ENCODE results near the gene CBFA2T3. TPM values are rescaled to one million over a fixed set of nuclear protein-coding genes. Genes with fewer than 3 reads are reported as not detected.

The CBFA2T3 gene
- total and polyA plus RNA-seq, 7 experiments from 2014 or later, result 0.14 to 25.2 (median 0.38) TPM; not detected in 1

- Histone ChIP-seq H3K27me3 (ENCODE audit: control insufficient read depth in 2 of 2, insufficient read depth in 2 of 2, low read length in 2 of 2) (no peaks in the 10 kb centered on the region), H3K36me3 (ENCODE audit: control insufficient read depth in 2 of 3, insufficient read depth in 3 of 3, low read length in 3 of 3) (no peaks in the 10 kb centered on the region), H3K27ac (ENCODE audit: low read depth, low read length) (no peak overlapping the region), H3K4me3 (ENCODE audit: low read length) (no peak overlapping the region), H3K9me3 (ENCODE audit: control insufficient read depth in 2 of 3, low read length in 3 of 3) (peaks cover 0 to 18% (median 0%) of the 10 kb centered on the region in 3 experiments), H3K4me1 (ENCODE audit: control insufficient read depth in 2 of 2, insufficient read depth in 2 of 2, low read length in 2 of 2) (peaks cover 0 to 9% of the 10 kb centered on the region in 2 donors)
- no peak for ATAC-seq
- peaks cover 0 to 5% (median 3%) of the 10 kb centered on the region in 5 donors for H3K27me3 Mint-ChIP-seq
- intact Hi-C loops (cut with micrococcal nuclease), result no loop called here
- POLR2A ChIA-PET, result no interaction called here
- peaks cover 0 to 5% (median 5%) of the 10 kb centered on the region in 5 donors for H3K36me3 Mint-ChIP-seq
- CTCF ChIA-PET, result interaction anchor here (0.6 to 0.7 kb wide), 2 partner anchors 171 to 683 kb away, joined by 3 read pairs; no protein-coding TSS in a partner anchor
- H3K27ac Mint-ChIP-seq, result no peak overlapping the region
- H3K9me3 Mint-ChIP-seq, result peaks cover 4 to 25% (median 12%) of the 10 kb centered on the region in 11 donors
- no peak overlapping the region for H3K4me3 Mint-ChIP-seq
- peaks cover 6 to 32% (median 16%) of the 10 kb centered on the region in 7 donors for H3K4me1 Mint-ChIP-seq
- DNase-seq, result no peak
Measured at GRCh38 chr16:88995746-88996535, 18.9 kb upstream of the CBFA2T3 start.

GRCh38 chr16:88995194-88995593, 18.2 kb upstream of the CBFA2T3 start:
- no peaks in the 10 kb centered on the region for H3K27me3 ChIP-seq (ENCODE audit: control insufficient read depth in 2 of 2, insufficient read depth in 2 of 2, low read length in 2 of 2)
- no peaks in the 10 kb centered on the region for H3K36me3 ChIP-seq (ENCODE audit: control insufficient read depth in 2 of 3, insufficient read depth in 3 of 3, low read length in 3 of 3)
- ChIA-PET CTCF (no interaction called here), POLR2A (no interaction called here)
- Mint-ChIP-seq H3K9me3 (peaks cover 4 to 20% (median 12%) of the 10 kb centered on the region in 11 donors), H3K36me3 (peaks cover 0 to 5% (median 4%) of the 10 kb centered on the region in 5 donors), H3K4me1 (peaks cover 6 to 31% (median 14%) of the 10 kb centered on the region in 7 donors), H3K27me3 (peaks cover 0 to 4% (median 3%) of the 10 kb centered on the region in 5 donors), H3K4me3 (peak overlapping the region in 1 of 10 donors; percentile 58), H3K27ac (peak overlapping the region in 1 of 9 donors; percentile 66)
- DNase-seq, result no peak
- peaks cover 0 to 17% (median 0%) of the 10 kb centered on the region in 3 experiments for H3K9me3 ChIP-seq (ENCODE audit: control insufficient read depth in 2 of 3, low read length in 3 of 3)
- ATAC-seq, result no peak
- no peak overlapping the region for H3K27ac ChIP-seq (ENCODE audit: low read depth, low read length)
- peaks cover 0 to 9% of the 10 kb centered on the region in 2 donors for H3K4me1 ChIP-seq (ENCODE audit: control insufficient read depth in 2 of 2, insufficient read depth in 2 of 2, low read length in 2 of 2)
- H3K4me3 ChIP-seq (ENCODE audit: low read length), result no peak overlapping the region
- intact Hi-C loops (cut with micrococcal nuclease), result no loop called here

- H3K27ac ChIP-seq (ENCODE audit: low read depth, low read length), result no peak overlapping the region
- DNase-seq, result no peak
- Mint-ChIP-seq H3K27me3 (peaks cover 0 to 3% (median 0%) of the 10 kb centered on the region in 5 donors), H3K9me3 (peaks cover 1 to 15% (median 11%) of the 10 kb centered on the region in 11 donors), H3K27ac (peak overlapping the region in 1 of 9 donors; percentile 11), H3K4me1 (peaks cover 4 to 26% (median 9%) of the 10 kb centered on the region in 7 donors), H3K36me3 (peaks cover 0 to 5% (median 3%) of the 10 kb centered on the region in 5 donors), H3K4me3 (peak overlapping the region in 1 of 10 donors; percentile 58)
- H3K36me3 ChIP-seq (ENCODE audit: control insufficient read depth in 2 of 3, insufficient read depth in 3 of 3, low read length in 3 of 3), result no peaks in the 10 kb centered on the region
- intact Hi-C loops (cut with micrococcal nuclease), result no loop called here
- H3K4me1 ChIP-seq (ENCODE audit: control insufficient read depth in 2 of 2, insufficient read depth in 2 of 2, low read length in 2 of 2), result peaks cover 0 to 9% of the 10 kb centered on the region in 2 donors
- no peaks in the 10 kb centered on the region for H3K27me3 ChIP-seq (ENCODE audit: control insufficient read depth in 2 of 2, insufficient read depth in 2 of 2, low read length in 2 of 2)
- ChIA-PET POLR2A (no interaction called here), CTCF (no interaction called here)
- H3K9me3 ChIP-seq (ENCODE audit: control insufficient read depth in 2 of 3, low read length in 3 of 3), result peaks cover 0 to 17% (median 0%) of the 10 kb centered on the region in 3 experiments
- ATAC-seq, result peak; percentile 10
- H3K4me3 ChIP-seq (ENCODE audit: low read length), result no peak overlapping the region
Measured at GRCh38 chr16:88994695-88995094, 17.7 kb upstream of the CBFA2T3 start.

- Histone ChIP-seq H3K4me3 (ENCODE audit: low read length) (no peak overlapping the region), H3K9me3 (ENCODE audit: control insufficient read depth in 2 of 3, low read length in 3 of 3) (peaks cover 0 to 17% (median 0%) of the 10 kb centered on the region in 3 experiments), H3K27me3 (ENCODE audit: control insufficient read depth in 2 of 2, insufficient read depth in 2 of 2, low read length in 2 of 2) (no peaks in the 10 kb centered on the region), H3K36me3 (ENCODE audit: control insufficient read depth in 2 of 3, insufficient read depth in 3 of 3, low read length in 3 of 3) (no peaks in the 10 kb centered on the region), H3K4me1 (ENCODE audit: control insufficient read depth in 2 of 2, insufficient read depth in 2 of 2, low read length in 2 of 2) (peaks cover 0 to 9% of the 10 kb centered on the region in 2 donors), H3K27ac (ENCODE audit: low read depth, low read length) (no peak overlapping the region)
- intact Hi-C loops (cut with micrococcal nuclease), result no loop called here
- POLR2A ChIA-PET, result no interaction called here
- H3K36me3 Mint-ChIP-seq, result peaks cover 0 to 5% (median 3%) of the 10 kb centered on the region in 5 donors
- H3K27me3 Mint-ChIP-seq, result peaks cover 0 to 3% (median 0%) of the 10 kb centered on the region in 5 donors
- peaks cover 2 to 21% (median 6%) of the 10 kb centered on the region in 7 donors for H3K4me1 Mint-ChIP-seq
- peaks cover 1 to 12% (median 8%) of the 10 kb centered on the region in 11 donors for H3K9me3 Mint-ChIP-seq
- DNase-seq, result no peak
- H3K4me3 Mint-ChIP-seq, result no peak overlapping the region
- peak overlapping the region in 2 of 9 donors; percentile 11 to 28 for H3K27ac Mint-ChIP-seq
- CTCF ChIA-PET, result no interaction called here
- ATAC-seq, result no peak
Measured at GRCh38 chr16:88993946-88994600, 17.1 kb upstream of the CBFA2T3 start.

- DNase-seq (peak in 2 of 9 donors; percentile 13 to 14), ATAC-seq (peak; percentile 44)
- intact Hi-C loops (cut with micrococcal nuclease), result no loop called here
- peak overlapping the region in 2 of 9 donors; percentile 72 to 81 for H3K27ac Mint-ChIP-seq
- Histone ChIP-seq H3K9me3 (ENCODE audit: control insufficient read depth in 2 of 3, low read length in 3 of 3) (peaks cover 0 to 14% (median 0%) of the 10 kb centered on the region in 3 experiments), H3K4me1 (ENCODE audit: control insufficient read depth in 2 of 2, insufficient read depth in 2 of 2, low read length in 2 of 2) (peaks cover 0 to 9% of the 10 kb centered on the region in 2 donors), H3K36me3 (ENCODE audit: control insufficient read depth in 2 of 3, insufficient read depth in 3 of 3, low read length in 3 of 3) (no peaks in the 10 kb centered on the region), H3K4me3 (ENCODE audit: low read length) (no peak overlapping the region), H3K27me3 (ENCODE audit: control insufficient read depth in 2 of 2, insufficient read depth in 2 of 2, low read length in 2 of 2) (no peaks in the 10 kb centered on the region), H3K27ac (ENCODE audit: low read depth, low read length) (peak overlapping the region; percentile 45)
- H3K4me1 Mint-ChIP-seq, result peaks cover 0 to 18% (median 6%) of the 10 kb centered on the region in 7 donors
- peak overlapping the region in 1 of 10 donors; percentile 17 for H3K4me3 Mint-ChIP-seq
- CTCF ChIA-PET, result no interaction called here
- H3K27me3 Mint-ChIP-seq, result peaks cover 0 to 3% (median 0%) of the 10 kb centered on the region in 5 donors
- H3K9me3 Mint-ChIP-seq, result peaks cover 0 to 12% (median 5%) of the 10 kb centered on the region in 11 donors
- POLR2A ChIA-PET, result no interaction called here
- H3K36me3 Mint-ChIP-seq, result peaks cover 0 to 5% (median 3%) of the 10 kb centered on the region in 5 donors
Measured at GRCh38 chr16:88993166-88993761, 16.3 kb upstream of the CBFA2T3 start.
